Mesendoderm (in vitro differentiated cells): ENCODE data around the gene SVOP.
A peak's percentile ranks its signal among the peaks of the same experiment; 100 is the strongest.

ENCODE experiments used
- DNase-seq: peaks from one replicate; pipeline ENCODE4 v3.0.0; 2013
- H2AK5ac ChIP-seq: 2 replicates; pipeline ENCODE4 v1.6.1; 2013; ENCODE audit warnings: low read length, inconsistent platforms
- H2BK120ac ChIP-seq: 2 replicates; pipeline ENCODE4 v1.6.1; 2013; ENCODE audit warnings: low read depth, mild to moderate bottlenecking, low read length, moderate library complexity, mixed read lengths
- H2BK15ac ChIP-seq: replicated peaks from 2 replicates; pipeline ENCODE4 v1.6.1; 2013; ENCODE audit warnings: low read depth, mild to moderate bottlenecking, moderate library complexity
- H2BK5ac ChIP-seq: 2 replicates; pipeline ENCODE4 v1.6.1; 2013; ENCODE audit warnings: low read length, inconsistent platforms
- H3K18ac ChIP-seq: 2 replicates; pipeline ENCODE4 v1.6.1; 2013; ENCODE audit warnings: mild to moderate bottlenecking, low read length, mixed read lengths
- H3K23ac ChIP-seq: one replicate; pipeline ENCODE4 v1.6.1; 2013; ENCODE audit warnings: low read length
- H3K27ac ChIP-seq: 2 replicates; pipeline ENCODE4 v1.5.1; 2013; ENCODE audit warnings: low read depth, mild to moderate bottlenecking, inconsistent platforms, low read length, moderate library complexity
- H3K27me3 ChIP-seq: 2 replicates; pipeline ENCODE4 v1.6.1; 2013; ENCODE audit warnings: low read length, control low read depth, mild to moderate bottlenecking, inconsistent platforms; ENCODE audit not compliant: insufficient read depth, poor library complexity
- H3K36me3 ChIP-seq: 2 replicates; pipeline ENCODE4 v1.6.1; 2013; ENCODE audit warnings: low read length, inconsistent platforms; ENCODE audit not compliant: control insufficient read depth, insufficient read depth
- H3K4ac ChIP-seq: one replicate; pipeline ENCODE4 v1.6.1; 2013; ENCODE audit warnings: low read depth, mild to moderate bottlenecking, low read length, moderate library complexity
- H3K4me1 ChIP-seq: 2 replicates; pipeline ENCODE4 v1.6.1; 2013; ENCODE audit warnings: low read depth, low read length, inconsistent platforms; ENCODE audit not compliant: control insufficient read depth
- H3K4me2 ChIP-seq: 2 replicates; pipeline ENCODE4 v1.6.1; 2013; ENCODE audit warnings: low read length
- H3K4me3 ChIP-seq: 2 replicates; pipeline ENCODE4 v1.5.1; 2013; ENCODE audit warnings: mild to moderate bottlenecking, low read length
- H3K56ac ChIP-seq: one replicate; pipeline ENCODE4 v1.6.1; 2013; ENCODE audit warnings: low read length
- H3K79me1 ChIP-seq: 2 replicates; pipeline ENCODE4 v1.6.1; 2013; ENCODE audit warnings: low read length, inconsistent platforms
- H3K79me2 ChIP-seq: 2 replicates; pipeline ENCODE4 v1.6.1; 2013; ENCODE audit warnings: mild to moderate bottlenecking, low read length; ENCODE audit not compliant: control insufficient read depth, insufficient read depth
- H3K9ac ChIP-seq: 2 replicates; pipeline ENCODE4 v1.6.1; 2013; ENCODE audit warnings: low read length, inconsistent platforms
- H4K5ac ChIP-seq: one replicate; pipeline ENCODE4 v1.6.1; 2013; ENCODE audit warnings: low read length
- H4K8ac ChIP-seq: one replicate; pipeline ENCODE4 v1.6.1; 2013; ENCODE audit warnings: low read depth, mild to moderate bottlenecking, control low read depth, low read length, moderate library complexity
- WGBS: extraction: QIAGEN DNeasy Blood & Tissue Kit; methylation state at CpG from one replicate; pipeline ENCODE4 v1.1.7; 2013; ENCODE audit warnings: low lambda C conversion rate, missing lambda C conversion rate; ENCODE audit not compliant: insufficient coverage; ENCODE audit errors: extremely low coverage; 5-methylcytosine and 5-hydroxymethylcytosine counted together

SVOP gene

DNA sequence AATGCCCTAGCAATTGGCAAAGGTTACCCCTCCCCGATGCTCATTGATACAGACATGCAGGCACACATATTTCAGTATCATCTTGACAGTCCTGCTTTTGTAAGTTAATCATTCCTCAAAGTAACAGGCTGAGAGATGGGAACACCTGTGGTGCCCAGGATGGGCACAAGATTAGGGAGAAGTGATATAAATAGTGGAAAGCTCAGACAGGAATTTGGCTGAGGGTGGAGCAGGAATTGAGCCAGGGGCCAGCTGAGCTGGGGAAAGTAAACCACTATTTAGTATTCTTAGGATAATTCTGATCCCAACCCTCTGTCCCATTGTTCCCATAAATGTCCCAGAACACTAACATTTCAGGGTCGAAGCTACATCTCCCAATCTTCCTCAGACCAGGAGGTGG lies 102.7 kb downstream of the SVOP start:
- no peak overlapping the region for H2BK5ac ChIP-seq
- H2AK5ac ChIP-seq, result no peak overlapping the region
- no peak overlapping the region for H3K18ac ChIP-seq
- H3K36me3 ChIP-seq, result no peaks in the 10 kb centered on the region
- no peak overlapping the region for H3K4ac ChIP-seq
- no peaks in the 10 kb centered on the region for H3K79me2 ChIP-seq
- H3K4me1 ChIP-seq, result no peaks in the 10 kb centered on the region
- H4K5ac ChIP-seq, result no peak overlapping the region
- H3K4me2 ChIP-seq, result no peak overlapping the region
- no peak overlapping the region for H3K56ac ChIP-seq
- no peak overlapping the region for H3K9ac ChIP-seq
- no CpG with 5 or more reads among the region's 2 CpGs for WGBS
- H3K4me3 ChIP-seq, result no peak overlapping the region
- H4K8ac ChIP-seq, result no peak overlapping the region
- H3K79me1 ChIP-seq, result no peaks in the 10 kb centered on the region
- no peak overlapping the region for H3K27ac ChIP-seq
- H2BK15ac ChIP-seq, result no peak overlapping the region
- H3K23ac ChIP-seq, result no peak overlapping the region
- H3K27me3 ChIP-seq, result no peaks in the 10 kb centered on the region
- DNase-seq, result peak; percentile 33
- H2BK120ac ChIP-seq, result no peak overlapping the region

- Histone ChIP-seq H3K79me1 (no peaks in the 10 kb centered on the region), H3K23ac (no peak overlapping the region), H3K27me3 (no peaks in the 10 kb centered on the region), H3K4me1 (no peaks in the 10 kb centered on the region), H3K4me3 (no peak overlapping the region), H3K4me2 (no peak overlapping the region), H4K8ac (no peak overlapping the region), H2BK15ac (no peak overlapping the region), H3K4ac (no peak overlapping the region), H4K5ac (no peak overlapping the region), H3K9ac (no peak overlapping the region), H3K36me3 (no peaks in the 10 kb centered on the region), H3K56ac (no peak overlapping the region), H3K18ac (no peak overlapping the region), H3K27ac (no peak overlapping the region), H2BK5ac (no peak overlapping the region), H2BK120ac (no peak overlapping the region), H3K79me2 (no peaks in the 10 kb centered on the region), H2AK5ac (no peak overlapping the region)
- no CpG with 5 or more reads among the region's 5 CpGs for WGBS
- no peak for DNase-seq
These were observed 104.5 kb downstream of the SVOP start for GRCh38 chr12:108916336-108916735.

DNA sequence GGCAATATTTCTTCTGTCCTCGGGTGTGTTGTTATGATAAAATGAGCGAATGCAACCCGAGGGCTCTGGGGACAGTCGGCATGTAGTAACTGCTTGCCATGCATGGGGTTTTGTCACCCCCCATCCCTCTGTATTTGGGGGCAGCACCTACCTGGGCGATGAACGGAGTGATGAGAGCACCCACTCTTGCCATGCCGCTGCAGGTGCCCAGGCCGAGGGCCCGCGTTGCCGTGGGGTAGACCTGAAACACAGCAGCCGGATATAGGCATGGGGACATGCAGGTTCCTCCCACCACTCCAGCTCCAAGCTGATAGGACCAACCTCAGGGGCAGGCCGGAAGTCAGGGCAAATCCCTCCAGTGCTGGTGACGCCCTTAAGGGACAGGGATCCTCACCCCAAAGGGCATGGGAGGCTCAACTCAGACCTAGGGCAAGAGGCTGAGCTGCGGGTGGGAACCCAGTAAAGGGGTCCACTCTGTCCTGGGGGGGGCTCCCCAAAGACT lies 105.2 kb downstream of the SVOP start:
- Histone ChIP-seq H2BK15ac (no peak overlapping the region), H3K36me3 (no peaks in the 10 kb centered on the region), H3K23ac (no peak overlapping the region), H3K4ac (no peak overlapping the region), H3K79me2 (no peaks in the 10 kb centered on the region), H2BK120ac (no peak overlapping the region), H3K56ac (no peak overlapping the region), H3K27ac (no peak overlapping the region), H4K5ac (no peak overlapping the region), H3K4me1 (no peaks in the 10 kb centered on the region), H3K27me3 (no peaks in the 10 kb centered on the region), H3K9ac (no peak overlapping the region), H3K18ac (no peak overlapping the region), H4K8ac (no peak overlapping the region), H3K4me3 (no peak overlapping the region), H2AK5ac (no peak overlapping the region), H3K4me2 (no peak overlapping the region), H3K79me1 (no peaks in the 10 kb centered on the region), H2BK5ac (no peak overlapping the region)
- no peak for DNase-seq
- no CpG with 5 or more reads among the region's 15 CpGs for WGBS

DNA sequence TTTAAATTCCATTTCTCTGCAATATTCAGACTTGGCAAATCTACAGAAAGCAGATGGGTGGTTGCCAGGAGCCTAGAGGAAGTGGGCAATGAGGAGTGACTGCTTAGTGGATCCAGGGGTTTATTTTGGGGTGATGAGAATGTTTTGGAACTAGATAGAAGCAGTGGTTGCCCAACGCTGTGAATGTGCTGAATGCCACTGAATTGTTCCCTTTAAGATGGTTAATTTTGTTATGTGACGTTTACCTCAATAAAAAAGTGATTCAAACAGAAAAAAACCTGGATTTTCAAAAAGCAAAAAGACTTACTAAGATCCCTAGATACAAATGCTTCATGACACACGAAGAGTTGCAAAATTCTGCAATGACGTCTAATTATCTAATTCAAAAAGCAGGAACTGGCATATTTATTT lies 106.7 kb downstream of the SVOP start:
- WGBS, result no CpG with 5 or more reads among the region's 4 CpGs
- no peaks in the 10 kb centered on the region for H3K4me1 ChIP-seq
- no peak overlapping the region for H3K4me3 ChIP-seq
- no peaks in the 10 kb centered on the region for H3K27me3 ChIP-seq
- H3K4ac ChIP-seq, result no peak overlapping the region
- H4K5ac ChIP-seq, result no peak overlapping the region
- H2BK120ac ChIP-seq, result no peak overlapping the region
- no peaks in the 10 kb centered on the region for H3K79me2 ChIP-seq
- H3K56ac ChIP-seq, result no peak overlapping the region
- H3K4me2 ChIP-seq, result no peak overlapping the region
- H3K36me3 ChIP-seq, result no peaks in the 10 kb centered on the region
- no peak overlapping the region for H2AK5ac ChIP-seq
- no peak overlapping the region for H2BK15ac ChIP-seq
- H3K9ac ChIP-seq, result no peak overlapping the region
- H2BK5ac ChIP-seq, result no peak overlapping the region
- H3K18ac ChIP-seq, result no peak overlapping the region
- no peak overlapping the region for H4K8ac ChIP-seq
- no peaks in the 10 kb centered on the region for H3K79me1 ChIP-seq
- DNase-seq, result no peak
- no peak overlapping the region for H3K27ac ChIP-seq
- no peak overlapping the region for H3K23ac ChIP-seq

- no peaks in the 10 kb centered on the region for H3K27me3 ChIP-seq
- no peak overlapping the region for H4K8ac ChIP-seq
- no CpG with 5 or more reads among the region's 9 CpGs for WGBS
- H3K9ac ChIP-seq, result no peak overlapping the region
- no peaks in the 10 kb centered on the region for H3K4me1 ChIP-seq
- no peaks in the 10 kb centered on the region for H3K79me2 ChIP-seq
- no peak overlapping the region for H2BK15ac ChIP-seq
- no peak overlapping the region for H3K56ac ChIP-seq
- H3K27ac ChIP-seq, result no peak overlapping the region
- H2AK5ac ChIP-seq, result no peak overlapping the region
- DNase-seq, result no peak
- H3K36me3 ChIP-seq, result no peaks in the 10 kb centered on the region
- H2BK120ac ChIP-seq, result no peak overlapping the region
- no peak overlapping the region for H3K4ac ChIP-seq
- H3K4me2 ChIP-seq, result no peak overlapping the region
- H3K79me1 ChIP-seq, result no peaks in the 10 kb centered on the region
- no peak overlapping the region for H3K4me3 ChIP-seq
- no peak overlapping the region for H2BK5ac ChIP-seq
- H3K23ac ChIP-seq, result no peak overlapping the region
- H4K5ac ChIP-seq, result no peak overlapping the region
- H3K18ac ChIP-seq, result no peak overlapping the region
These were observed 108.5 kb downstream of the SVOP start for GRCh38 chr12:108912361-108912760.

DNA sequence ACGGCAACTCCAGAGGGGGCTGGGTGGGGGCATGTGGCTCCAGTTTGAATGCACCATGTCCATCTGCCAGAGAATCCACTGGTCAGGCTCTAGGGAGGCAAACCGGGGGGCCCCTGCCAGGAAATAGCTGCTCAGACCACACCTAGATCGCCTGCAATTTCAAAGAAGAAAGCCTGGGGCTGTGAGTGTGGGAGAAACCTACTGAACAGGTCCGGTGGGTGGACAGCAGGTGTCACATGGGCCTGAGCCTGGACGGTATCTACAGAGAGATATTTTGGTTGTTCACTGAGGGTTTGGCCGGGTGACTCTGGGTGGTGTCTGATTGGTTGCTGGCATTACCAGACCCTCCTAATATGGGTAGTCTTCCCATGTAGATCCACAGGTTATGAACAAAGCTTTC lies 109.0 kb downstream of the SVOP start:
- Histone ChIP-seq H3K4me1 (no peaks in the 10 kb centered on the region), H3K4ac (no peak overlapping the region), H3K56ac (no peak overlapping the region), H3K27ac (no peak overlapping the region), H3K27me3 (no peaks in the 10 kb centered on the region), H2BK5ac (no peak overlapping the region), H3K79me1 (no peaks in the 10 kb centered on the region), H3K4me3 (no peak overlapping the region), H4K8ac (no peak overlapping the region), H2BK120ac (no peak overlapping the region), H2BK15ac (no peak overlapping the region), H3K36me3 (no peaks in the 10 kb centered on the region), H2AK5ac (no peak overlapping the region), H3K18ac (no peak overlapping the region), H3K9ac (no peak overlapping the region), H3K79me2 (no peaks in the 10 kb centered on the region), H4K5ac (no peak overlapping the region), H3K4me2 (no peak overlapping the region), H3K23ac (no peak overlapping the region)
- no peak for DNase-seq
- WGBS, result no CpG with 5 or more reads among the region's 6 CpGs
